HEK293 (cell line): ENCODE measurements around the gene TADA1.

Experiments used
- GLIS2 ChIP-seq: fragments of 450-650 bp; formaldehyde crosslinking; IDR thresholded peaks from 2 replicates; pipeline ENCODE4 v1.5.1; 2016; ENCODE audit warnings: missing biosample characterization, missing genetic modification characterization
- HOXC10 ChIP-seq: sonication (generic); formaldehyde crosslinking; IDR thresholded peaks from 2 replicates; pipeline ENCODE4 v1.8.1; 2023; ENCODE audit warnings: mild to moderate bottlenecking, missing genetic modification reagents
- MYNN ChIP-seq: fragments of 450-650 bp; formaldehyde crosslinking; IDR thresholded peaks from 2 replicates; pipeline ENCODE4 v1.5.1; 2016; ENCODE audit warnings: missing biosample characterization, missing genetic modification characterization, borderline replicate concordance
- PRDM2 ChIP-seq: fragments of 450-650 bp; formaldehyde crosslinking; IDR thresholded peaks from 2 replicates; pipeline ENCODE4 v1.5.1; 2016; ENCODE audit warnings: missing biosample characterization, missing genetic modification characterization, borderline replicate concordance
- SETDB1 ChIP-seq: IDR thresholded peaks from one replicate; pipeline ENCODE4 v1.6.1; 2017; ENCODE audit warnings: mild to moderate bottlenecking, low read length, moderate library complexity, mixed read lengths; ENCODE audit not compliant: insufficient read length
- ZBTB17 ChIP-seq: fragments of 450-650 bp; formaldehyde crosslinking; IDR thresholded peaks from 2 replicates; pipeline ENCODE4 v1.5.1; 2016; ENCODE audit warnings: missing biosample characterization, missing genetic modification characterization
- ZFP41 ChIP-seq: fragments of 450-650 bp; formaldehyde crosslinking; IDR thresholded peaks from 2 replicates; pipeline ENCODE4 v1.5.1; 2016; ENCODE audit warnings: missing biosample characterization, missing genetic modification characterization, borderline replicate concordance
- ZNF175 ChIP-seq: fragments of 450-650 bp; formaldehyde crosslinking; IDR thresholded peaks from 2 replicates; pipeline ENCODE4 v1.5.1; 2016; ENCODE audit warnings: missing biosample characterization, missing genetic modification characterization
- ZNF335 ChIP-seq: fragments of 450-650 bp; formaldehyde crosslinking; conservative IDR thresholded peaks from 2 replicates; pipeline ENCODE4 v1.5.1; 2016; ENCODE audit warnings: missing biosample characterization, missing genetic modification characterization
- ZNF341 ChIP-seq: fragments of 450-650 bp; formaldehyde crosslinking; IDR thresholded peaks from 2 replicates; pipeline ENCODE4; 2016; ENCODE audit warnings: low read depth, missing biosample characterization, missing genetic modification characterization
- ZNF354C ChIP-seq: fragments of 450-650 bp; formaldehyde crosslinking; IDR thresholded peaks from 2 replicates; pipeline ENCODE4 v1.5.1; 2016; ENCODE audit warnings: missing biosample characterization, missing genetic modification characterization, low read depth, borderline replicate concordance
- ZNF48 ChIP-seq: fragments of 450-650 bp; formaldehyde crosslinking; IDR thresholded peaks from 2 replicates; pipeline ENCODE4 v1.5.1; 2016; ENCODE audit warnings: missing biosample characterization, missing genetic modification characterization
- ZNF530 ChIP-seq: fragments of 450-650 bp; formaldehyde crosslinking; IDR thresholded peaks from 2 replicates; pipeline ENCODE4 v1.5.1; 2016; ENCODE audit warnings: low read depth, missing biosample characterization, missing genetic modification characterization
- ZNF548 ChIP-seq: fragments of 450-650 bp; formaldehyde crosslinking; IDR thresholded peaks from 2 replicates; pipeline ENCODE4 v1.5.1; 2016; ENCODE audit warnings: missing biosample characterization, missing genetic modification characterization
- ZNF571 ChIP-seq: fragments of 450-650 bp; formaldehyde crosslinking; IDR thresholded peaks from 2 replicates; pipeline ENCODE4 v1.5.0; 2017; ENCODE audit warnings: missing biosample characterization, missing genetic modification characterization
- ZNF639 ChIP-seq: fragments of 450-650 bp; formaldehyde crosslinking; IDR thresholded peaks from 2 replicates; pipeline ENCODE4 v1.5.1; 2016; ENCODE audit warnings: missing biosample characterization, missing genetic modification characterization
- ZNF660 ChIP-seq: fragments of 450-650 bp; IDR thresholded peaks from 2 replicates; pipeline ENCODE4 v1.5.1; 2018; ENCODE audit warnings: missing biosample characterization, mild to moderate bottlenecking, missing genetic modification characterization
- ZNF664 ChIP-seq: fragments of 450-650 bp; formaldehyde crosslinking; IDR thresholded peaks from 2 replicates; pipeline ENCODE4 v1.5.1; 2016; ENCODE audit warnings: missing biosample characterization, missing genetic modification characterization
- ZNF76 ChIP-seq: fragments of 450-650 bp; formaldehyde crosslinking; IDR thresholded peaks from 2 replicates; pipeline ENCODE4; 2016; ENCODE audit warnings: low read depth, missing biosample characterization, missing genetic modification characterization, borderline replicate concordance
- TF ChIP-seq, protein P1 (sequence below): fragments of 450-650 bp; formaldehyde crosslinking; IDR thresholded peaks from 2 replicates; pipeline ENCODE4; 2016; ENCODE audit warnings: missing biosample characterization, missing genetic modification characterization
- TF ChIP-seq, protein P2 (sequence below): fragments of 450-650 bp; formaldehyde crosslinking; IDR thresholded peaks from 2 replicates; pipeline ENCODE4 v1.5.1; 2016; ENCODE audit warnings: missing biosample characterization, missing genetic modification characterization
- TF ChIP-seq, protein P3 (sequence below): fragments of 450-650 bp; formaldehyde crosslinking; IDR thresholded peaks from 2 replicates; pipeline ENCODE4 v1.5.1; 2017; ENCODE audit warnings: missing biosample characterization, missing genetic modification characterization
- TF ChIP-seq, protein P4 (sequence below): fragments of 450-650 bp; formaldehyde crosslinking; IDR thresholded peaks from 2 replicates; pipeline ENCODE4 v1.5.1; 2016; ENCODE audit warnings: missing biosample characterization, missing genetic modification characterization
- TF ChIP-seq, protein P5 (sequence below): fragments of 450-650 bp; formaldehyde crosslinking; IDR thresholded peaks from 2 replicates; pipeline ENCODE4 v1.5.1; 2016; ENCODE audit warnings: missing biosample characterization, missing genetic modification characterization, borderline replicate concordance

TADA1 gene

DNA sequence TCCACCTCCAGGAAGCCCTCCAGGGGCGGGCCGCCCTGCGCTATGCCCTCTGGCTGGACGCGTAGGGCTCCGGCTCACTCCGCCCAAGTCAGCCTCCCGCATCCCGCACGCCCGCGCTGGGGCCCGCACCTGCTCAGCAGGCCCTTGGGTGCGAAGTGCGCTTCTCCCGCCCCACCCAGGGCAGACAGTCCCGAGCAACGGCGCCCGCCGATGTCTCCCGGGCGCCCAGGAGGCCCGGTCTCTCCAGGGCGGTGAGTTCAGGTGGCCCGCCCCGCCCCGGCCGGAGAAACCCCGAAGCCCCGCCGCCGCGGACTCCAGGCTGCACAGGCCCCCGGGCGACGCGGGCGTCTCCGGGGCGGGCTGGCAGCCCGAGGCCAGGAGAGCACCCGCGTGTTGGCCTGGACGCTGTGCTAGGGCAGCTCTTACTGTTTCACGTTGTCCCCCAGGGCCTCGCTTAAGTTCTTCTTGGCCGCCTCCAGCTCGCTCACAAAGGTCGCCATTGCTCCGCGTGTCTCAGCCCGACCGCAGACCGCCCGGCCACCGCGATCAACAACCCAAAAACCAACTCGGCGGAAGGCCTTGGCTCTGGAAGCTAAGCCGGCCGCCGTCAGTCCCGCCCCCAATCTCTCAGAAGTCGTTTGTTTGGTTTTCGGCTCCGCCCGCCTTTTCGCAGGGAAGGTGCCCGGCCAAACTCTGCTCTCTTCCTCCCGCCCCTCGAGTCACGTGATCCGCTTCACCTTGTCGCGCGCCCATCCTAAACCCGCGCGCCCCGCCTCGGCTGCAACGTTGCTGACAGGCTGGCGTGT is at the start of gene TADA1 (continued):
- TF ChIP-seq PRDM2 (tag by site-specific recombination): no peak
- TF ChIP-seq ZNF341: no peak
- TF ChIP-seq, protein P1, sequence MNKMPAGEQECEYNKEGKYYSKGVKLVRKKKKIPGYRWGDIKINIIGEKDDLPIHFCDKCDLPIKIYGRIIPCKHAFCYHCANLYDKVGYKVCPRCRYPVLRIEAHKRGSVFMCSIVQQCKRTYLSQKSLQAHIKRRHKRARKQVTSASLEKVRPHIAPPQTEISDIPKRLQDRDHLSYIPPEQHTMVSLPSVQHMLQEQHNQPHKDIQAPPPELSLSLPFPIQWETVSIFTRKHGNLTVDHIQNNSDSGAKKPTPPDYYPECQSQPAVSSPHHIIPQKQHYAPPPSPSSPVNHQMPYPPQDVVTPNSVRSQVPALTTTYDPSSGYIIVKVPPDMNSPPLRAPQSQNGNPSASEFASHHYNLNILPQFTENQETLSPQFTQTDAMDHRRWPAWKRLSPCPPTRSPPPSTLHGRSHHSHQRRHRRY: no peak
- no peak for TF ChIP-seq ZNF354C (tag by site-specific recombination)
- TF ChIP-seq SETDB1: no peak
- no peak for TF ChIP-seq ZFP41 (tag by site-specific recombination)
- peak; percentile 90 for TF ChIP-seq ZNF335
- TF ChIP-seq ZNF48 (tag by site-specific recombination): no peak
- TF ChIP-seq, protein P2, sequence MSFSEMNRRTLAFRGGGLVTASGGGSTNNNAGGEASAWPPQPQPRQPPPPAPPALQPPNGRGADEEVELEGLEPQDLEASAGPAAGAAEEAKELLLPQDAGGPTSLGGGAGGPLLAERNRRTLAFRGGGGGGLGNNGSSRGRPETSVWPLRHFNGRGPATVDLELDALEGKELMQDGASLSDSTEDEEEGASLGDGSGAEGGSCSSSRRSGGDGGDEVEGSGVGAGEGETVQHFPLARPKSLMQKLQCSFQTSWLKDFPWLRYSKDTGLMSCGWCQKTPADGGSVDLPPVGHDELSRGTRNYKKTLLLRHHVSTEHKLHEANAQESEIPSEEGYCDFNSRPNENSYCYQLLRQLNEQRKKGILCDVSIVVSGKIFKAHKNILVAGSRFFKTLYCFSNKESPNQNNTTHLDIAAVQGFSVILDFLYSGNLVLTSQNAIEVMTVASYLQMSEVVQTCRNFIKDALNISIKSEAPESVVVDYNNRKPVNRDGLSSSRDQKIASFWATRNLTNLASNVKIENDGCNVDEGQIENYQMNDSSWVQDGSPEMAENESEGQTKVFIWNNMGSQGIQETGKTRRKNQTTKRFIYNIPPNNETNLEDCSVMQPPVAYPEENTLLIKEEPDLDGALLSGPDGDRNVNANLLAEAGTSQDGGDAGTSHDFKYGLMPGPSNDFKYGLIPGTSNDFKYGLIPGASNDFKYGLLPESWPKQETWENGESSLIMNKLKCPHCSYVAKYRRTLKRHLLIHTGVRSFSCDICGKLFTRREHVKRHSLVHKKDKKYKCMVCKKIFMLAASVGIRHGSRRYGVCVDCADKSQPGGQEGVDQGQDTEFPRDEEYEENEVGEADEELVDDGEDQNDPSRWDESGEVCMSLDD (tag by site-specific recombination): peak; percentile 56
- TF ChIP-seq, protein P3, sequence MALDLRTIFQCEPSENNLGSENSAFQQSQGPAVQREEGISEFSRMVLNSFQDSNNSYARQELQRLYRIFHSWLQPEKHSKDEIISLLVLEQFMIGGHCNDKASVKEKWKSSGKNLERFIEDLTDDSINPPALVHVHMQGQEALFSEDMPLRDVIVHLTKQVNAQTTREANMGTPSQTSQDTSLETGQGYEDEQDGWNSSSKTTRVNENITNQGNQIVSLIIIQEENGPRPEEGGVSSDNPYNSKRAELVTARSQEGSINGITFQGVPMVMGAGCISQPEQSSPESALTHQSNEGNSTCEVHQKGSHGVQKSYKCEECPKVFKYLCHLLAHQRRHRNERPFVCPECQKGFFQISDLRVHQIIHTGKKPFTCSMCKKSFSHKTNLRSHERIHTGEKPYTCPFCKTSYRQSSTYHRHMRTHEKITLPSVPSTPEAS (tag by site-specific recombination): peak; percentile 25; the same call in 1 of the 2 replicates
- no peak for TF ChIP-seq ZNF530 (tag by site-specific recombination)
- TF ChIP-seq ZNF660 (tag by site-specific recombination): peak; percentile 89
- 0 out of 2 replicates have a peak, but pooled peaks have one; percentile 55 for TF ChIP-seq ZNF76
- TF ChIP-seq HOXC10 (CRISPR knock-in tag): no peak
- TF ChIP-seq ZNF548 (tag by site-specific recombination): no peak
- TF ChIP-seq, protein P4, sequence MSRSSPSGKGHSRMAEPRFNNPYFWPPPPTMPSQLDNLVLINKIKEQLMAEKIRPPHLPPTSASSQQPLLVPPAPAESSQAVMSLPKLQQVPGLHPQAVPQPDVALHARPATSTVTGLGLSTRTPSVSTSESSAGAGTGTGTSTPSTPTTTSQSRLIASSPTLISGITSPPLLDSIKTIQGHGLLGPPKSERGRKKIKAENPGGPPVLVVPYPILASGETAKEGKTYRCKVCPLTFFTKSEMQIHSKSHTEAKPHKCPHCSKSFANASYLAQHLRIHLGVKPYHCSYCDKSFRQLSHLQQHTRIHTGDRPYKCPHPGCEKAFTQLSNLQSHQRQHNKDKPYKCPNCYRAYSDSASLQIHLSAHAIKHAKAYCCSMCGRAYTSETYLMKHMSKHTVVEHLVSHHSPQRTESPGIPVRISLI (tag by site-specific recombination): no peak
- TF ChIP-seq ZBTB17 (tag by site-specific recombination): peak; percentile 96
- TF ChIP-seq, protein P5, sequence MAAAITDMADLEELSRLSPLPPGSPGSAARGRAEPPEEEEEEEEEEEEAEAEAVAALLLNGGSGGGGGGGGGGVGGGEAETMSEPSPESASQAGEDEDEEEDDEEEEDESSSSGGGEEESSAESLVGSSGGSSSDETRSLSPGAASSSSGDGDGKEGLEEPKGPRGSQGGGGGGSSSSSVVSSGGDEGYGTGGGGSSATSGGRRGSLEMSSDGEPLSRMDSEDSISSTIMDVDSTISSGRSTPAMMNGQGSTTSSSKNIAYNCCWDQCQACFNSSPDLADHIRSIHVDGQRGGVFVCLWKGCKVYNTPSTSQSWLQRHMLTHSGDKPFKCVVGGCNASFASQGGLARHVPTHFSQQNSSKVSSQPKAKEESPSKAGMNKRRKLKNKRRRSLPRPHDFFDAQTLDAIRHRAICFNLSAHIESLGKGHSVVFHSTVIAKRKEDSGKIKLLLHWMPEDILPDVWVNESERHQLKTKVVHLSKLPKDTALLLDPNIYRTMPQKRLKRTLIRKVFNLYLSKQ (tag by site-specific recombination): no peak
- no peak for TF ChIP-seq ZNF175 (tag by site-specific recombination)
- 0 out of 2 replicates have a peak, but pooled peaks have one; percentile 79 for TF ChIP-seq ZNF639 (tag by site-specific recombination)
- TF ChIP-seq ZNF571 (tag by site-specific recombination): no peak
- TF ChIP-seq ZNF664 (tag by site-specific recombination): no peak
- peak; percentile 57 for TF ChIP-seq GLIS2 (tag by site-specific recombination)
- no peak; the same call in 1 of the 2 replicates for TF ChIP-seq MYNN (tag by site-specific recombination)
